Endothelial cell of umbilical vein (primary cell): ENCODE data around the gene GBE1.

Experiments used
- CTCF ChIP-seq, 2 donors: IDR thresholded peaks; 1 replicate in 1 of 2; 2 replicates in 1 of 2; pipeline ENCODE4 v1.5.1; 2011; ENCODE audit warnings: low read length in 2 of 2, mild to moderate bottlenecking in 2 of 2, moderate library complexity in 2 of 2, control low read depth in 1 of 2, inconsistent platforms in 1 of 2, low read depth in 1 of 2; ENCODE audit not compliant: insufficient read depth in 1 of 2; ENCODE audit errors: extremely low read depth in 1 of 2
- EZH2 ChIP-seq: IDR thresholded peaks from 2 replicates; pipeline ENCODE4 v1.6.1; 2012; ENCODE audit warnings: borderline replicate concordance, low read depth, mild to moderate bottlenecking, moderate library complexity, low read length, inconsistent platforms; ENCODE audit not compliant: severe bottlenecking
- JUN ChIP-seq: IDR thresholded peaks from 2 replicates; pipeline ENCODE4 v1.6.1; 2011; ENCODE audit warnings: borderline replicate concordance, low read depth; ENCODE audit not compliant: insufficient read length, insufficient read depth
- MYC ChIP-seq: IDR thresholded peaks from one replicate; pipeline ENCODE4 v1.6.1; 2011; ENCODE audit warnings: mild to moderate bottlenecking, low read depth, low read length
- POLR2A ChIP-seq: IDR thresholded peaks from 2 replicates; pipeline ENCODE4 v1.6.1; 2012; ENCODE audit warnings: low read depth, mild to moderate bottlenecking, control low read depth, low read length
- POLR2AphosphoS5 ChIP-seq: IDR thresholded peaks from 2 replicates; pipeline ENCODE4 v1.6.1; 2012; ENCODE audit warnings: low read depth, mild to moderate bottlenecking, control low read depth, low read length, moderate library complexity; ENCODE audit not compliant: insufficient read depth
- TF ChIP-seq, protein P1 (sequence below): IDR thresholded peaks from 2 replicates; pipeline ENCODE4 v1.6.1; 2011; ENCODE audit not compliant: insufficient read depth, insufficient read length

- TF ChIP-seq CTCF (IDR thresholded peaks at IDR 0.05; ENCODE audit: extremely low read depth in 1 of 2, insufficient read depth in 1 of 2, low read depth in 1 of 2, low read length in 2 of 2) (no peak), POLR2A (no peak), POLR2AphosphoS5 (no peak), EZH2 (no peak), MYC (no peak), JUN (no peak)
- TF ChIP-seq, protein P1, sequence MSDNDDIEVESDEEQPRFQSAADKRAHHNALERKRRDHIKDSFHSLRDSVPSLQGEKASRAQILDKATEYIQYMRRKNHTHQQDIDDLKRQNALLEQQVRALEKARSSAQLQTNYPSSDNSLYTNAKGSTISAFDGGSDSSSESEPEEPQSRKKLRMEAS: no peak
These were observed 98.3 kb downstream of the GBE1 start for GRCh38 chr3:81663114-81663513.
